IgD-negative memory B cell (primary cell): ENCODE results near the gene ESRP2. TPM values are rescaled to one million over a fixed set of nuclear protein-coding genes. Genes with fewer than 3 reads are reported as not detected.

ENCODE experiments used
- H3K27ac Mint-ChIP-seq, 3 donors: one replicate each; pipeline ENCODE4 v1.8.0; 2020 to 2022; ENCODE audit warnings: mild to moderate bottlenecking in 3 of 3, mixed read lengths in 3 of 3, moderate library complexity in 1 of 3
- H3K27me3 Mint-ChIP-seq: one replicate; pipeline ENCODE4 v1.8.0; 2021; ENCODE audit warnings: mixed read lengths
- H3K36me3 Mint-ChIP-seq: one replicate; pipeline ENCODE4 v1.8.0; 2020; ENCODE audit warnings: mild to moderate bottlenecking, mixed read lengths
- H3K4me1 Mint-ChIP-seq, 3 donors: one replicate each; pipeline ENCODE4 v1.8.0; 2020 to 2022; ENCODE audit warnings: mixed read lengths in 3 of 3, mild to moderate bottlenecking in 1 of 3
- H3K4me3 Mint-ChIP-seq, 4 donors: one replicate each; pipeline ENCODE4 v1.8.0; 2020 to 2022; ENCODE audit warnings: mild to moderate bottlenecking in 4 of 4, mixed read lengths in 4 of 4, moderate library complexity in 3 of 4
- H3K9me3 Mint-ChIP-seq, 3 donors: one replicate each; pipeline ENCODE4 v1.8.0; 2020 to 2021; ENCODE audit warnings: mixed read lengths in 3 of 3, mild to moderate bottlenecking in 1 of 3
- polyA plus RNA-seq: library from polyadenylated mRNA; unstranded; fragments of 300-500 nt; fragmentation: Illumina TruSeq; gene quantifications from one replicate; pipeline ENCODE4 v1.2.3, GENCODE V29; 2021

Gene ESRP2
- polyA plus RNA-seq, 1 donor from 2014 or later = 0.48 TPM

DNA sequence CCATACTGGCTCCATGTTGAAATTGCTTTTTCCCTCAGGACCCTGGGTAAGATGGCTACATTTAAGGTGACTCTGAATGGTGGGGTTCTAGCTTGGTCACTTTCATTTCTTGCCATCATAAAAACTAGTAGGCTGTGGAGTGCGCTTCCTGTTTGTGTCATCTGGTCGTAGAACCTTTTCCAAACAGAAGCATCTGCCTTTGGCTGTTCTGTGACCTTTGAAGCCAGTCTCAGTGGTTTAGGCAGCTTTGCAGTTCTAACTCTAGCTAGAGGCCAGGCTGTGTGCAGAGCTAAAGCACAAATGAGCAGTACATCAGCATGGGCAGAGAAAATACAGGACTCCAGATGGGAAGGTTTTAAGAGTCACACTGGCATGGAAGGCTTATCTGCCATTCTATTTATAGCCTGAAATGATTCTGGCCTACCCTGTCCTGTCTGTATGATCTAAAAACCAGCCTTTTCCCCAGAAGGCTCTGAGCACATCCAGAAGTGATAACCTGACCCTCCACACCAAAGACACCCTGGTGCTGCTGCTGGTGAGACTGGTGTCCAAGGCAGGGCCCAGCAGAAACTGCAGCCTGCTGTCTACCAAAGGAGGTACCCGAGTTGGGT lies 8.6 kb downstream of the ESRP2 start:
- no peaks in the 10 kb centered on the region for H3K36me3 Mint-ChIP-seq
- no peaks in the 10 kb centered on the region for H3K27me3 Mint-ChIP-seq
- peak overlapping the region in 1 of 3 donors; percentile 85 for H3K27ac Mint-ChIP-seq
- H3K9me3 Mint-ChIP-seq = no peaks in the 10 kb centered on the region
- H3K4me3 Mint-ChIP-seq = no peak overlapping the region
- H3K4me1 Mint-ChIP-seq = peaks cover 5 to 30% (median 24%) of the 10 kb centered on the region in 3 donors

DNA sequence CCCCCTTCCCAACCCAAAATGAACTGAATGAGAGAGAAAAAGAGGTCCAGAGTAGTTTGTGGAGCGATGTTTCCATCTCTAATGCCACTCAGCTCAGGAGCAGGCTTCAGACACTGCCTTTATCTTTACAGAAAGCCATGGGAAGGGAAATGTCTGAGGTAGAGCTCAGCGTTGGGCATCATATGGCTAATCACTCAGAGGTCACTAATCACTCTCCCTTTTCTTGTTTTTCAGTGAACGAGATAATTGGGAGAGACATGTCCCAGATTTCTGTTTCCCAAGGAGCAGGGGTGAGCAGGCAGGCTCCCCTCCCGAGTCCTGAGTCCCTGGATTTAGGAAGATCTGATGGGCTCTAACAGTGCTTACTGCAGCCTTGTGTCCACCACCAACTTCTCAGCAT lies 9.8 kb downstream of the ESRP2 start:
- Mint-ChIP-seq H3K27me3 (no peaks in the 10 kb centered on the region), H3K4me3 (no peak overlapping the region), H3K27ac (no peak overlapping the region), H3K4me1 (peaks cover 5 to 30% (median 24%) of the 10 kb centered on the region in 3 donors), H3K36me3 (no peaks in the 10 kb centered on the region), H3K9me3 (no peaks in the 10 kb centered on the region)

DNA sequence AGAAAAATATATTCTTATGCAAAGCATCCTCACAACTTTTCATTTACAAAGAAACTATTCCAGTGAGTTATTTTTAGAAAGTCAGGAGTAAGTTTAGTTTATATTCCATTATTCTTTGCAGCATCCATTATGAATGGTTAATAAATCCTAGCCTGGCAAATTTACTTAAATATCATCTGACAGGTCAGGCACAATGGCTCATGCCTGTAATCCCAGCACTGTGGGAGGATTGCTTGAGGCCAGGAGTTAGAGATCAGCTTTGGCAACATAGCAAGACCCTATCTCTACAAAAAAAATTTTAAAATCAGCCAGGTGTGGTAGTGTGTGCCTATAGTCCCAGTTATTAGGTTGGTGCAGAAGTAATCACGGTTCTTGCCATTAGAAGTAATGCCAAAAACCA lies 12.9 kb downstream of the ESRP2 start:
- peaks cover 5 to 21% (median 20%) of the 10 kb centered on the region in 3 donors for H3K4me1 Mint-ChIP-seq
- H3K9me3 Mint-ChIP-seq = no peaks in the 10 kb centered on the region
- H3K27me3 Mint-ChIP-seq = no peaks in the 10 kb centered on the region
- no peak overlapping the region for H3K4me3 Mint-ChIP-seq
- H3K27ac Mint-ChIP-seq = no peak overlapping the region
- no peaks in the 10 kb centered on the region for H3K36me3 Mint-ChIP-seq

DNA sequence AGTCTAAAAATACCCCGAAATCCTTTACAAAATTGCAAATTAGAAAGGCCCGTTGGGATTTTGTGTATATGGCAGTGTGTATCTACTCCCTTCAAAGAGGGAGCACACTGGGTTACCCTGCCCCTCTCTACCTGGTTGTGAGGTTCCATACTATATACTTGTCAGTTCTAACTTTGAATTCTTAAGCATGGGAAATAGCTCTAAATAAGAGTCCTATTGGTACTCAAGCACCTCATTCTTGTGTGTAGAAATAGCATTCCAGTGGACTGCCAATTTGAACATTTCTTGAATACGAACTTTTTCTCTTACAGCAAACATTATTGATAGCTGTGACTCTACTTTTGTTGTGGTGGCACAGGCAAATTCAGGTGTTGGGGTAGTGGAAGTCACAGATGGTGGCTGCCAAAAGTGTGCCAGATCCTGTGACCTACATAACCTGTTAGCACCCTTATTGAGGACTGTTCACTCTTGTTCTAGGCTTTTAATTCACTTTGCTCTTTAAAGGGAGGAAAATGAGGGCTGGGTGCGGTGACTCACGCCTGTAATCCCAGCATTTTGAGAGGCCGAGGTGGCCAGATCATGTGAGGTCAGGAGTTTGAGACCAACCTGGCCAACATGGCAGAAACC lies 16.1 kb downstream of the ESRP2 start:
- H3K4me1 Mint-ChIP-seq = peaks cover 0 to 5% (median 4%) of the 10 kb centered on the region in 3 donors
- no peaks in the 10 kb centered on the region for H3K9me3 Mint-ChIP-seq
- H3K4me3 Mint-ChIP-seq = no peak overlapping the region
- H3K27ac Mint-ChIP-seq = no peak overlapping the region
- no peaks in the 10 kb centered on the region for H3K27me3 Mint-ChIP-seq
- H3K36me3 Mint-ChIP-seq = no peaks in the 10 kb centered on the region

DNA sequence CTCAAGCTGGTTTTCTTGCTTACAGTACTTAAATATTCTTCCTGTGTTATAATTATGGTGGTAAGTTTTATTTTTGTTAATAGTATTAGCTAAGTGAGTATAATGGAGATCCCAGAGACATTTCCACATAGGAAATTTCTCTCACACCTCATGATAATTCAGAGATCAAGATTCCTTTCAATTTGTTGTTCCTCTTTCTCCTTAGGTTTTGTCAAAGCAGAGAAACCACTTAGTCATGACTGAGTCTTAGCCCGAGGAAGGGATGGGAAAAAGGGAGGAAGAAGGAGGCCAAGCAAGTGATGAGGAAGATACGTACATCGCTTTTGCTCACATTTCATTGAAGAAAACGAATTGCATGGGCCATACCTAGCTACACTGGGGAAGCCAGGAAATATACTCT lies 18.4 kb downstream of the ESRP2 start:
- Mint-ChIP-seq H3K27me3 (no peaks in the 10 kb centered on the region), H3K36me3 (no peaks in the 10 kb centered on the region), H3K4me3 (no peak overlapping the region), H3K4me1 (peaks cover 5 to 10% (median 6%) of the 10 kb centered on the region in 3 donors), H3K27ac (no peak overlapping the region), H3K9me3 (no peaks in the 10 kb centered on the region)

DNA sequence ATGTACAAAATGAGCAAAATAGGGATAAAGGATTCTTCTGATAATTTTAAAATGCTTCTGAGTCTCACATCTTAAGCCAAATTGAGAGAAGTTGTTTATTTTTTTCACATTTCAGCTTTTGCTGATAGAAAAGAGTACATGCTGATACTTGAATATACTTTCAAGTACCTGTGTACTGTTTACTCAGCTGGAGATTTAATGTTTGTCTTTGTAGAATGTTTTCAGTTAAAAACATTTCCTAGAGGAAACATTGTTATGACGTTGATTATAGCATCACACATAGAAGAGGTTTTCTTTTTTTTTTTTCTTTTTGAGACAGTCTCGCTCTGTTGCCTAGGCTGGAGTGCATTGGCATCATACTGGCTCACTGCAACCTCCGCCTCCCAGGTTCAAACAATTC lies 19.7 kb downstream of the ESRP2 start:
- H3K27ac Mint-ChIP-seq = peak overlapping the region in 1 of 3 donors; percentile 76
- H3K4me3 Mint-ChIP-seq = no peak overlapping the region
- peaks cover 6 to 10% (median 9%) of the 10 kb centered on the region in 3 donors for H3K4me1 Mint-ChIP-seq
- H3K36me3 Mint-ChIP-seq = no peaks in the 10 kb centered on the region
- H3K27me3 Mint-ChIP-seq = no peaks in the 10 kb centered on the region
- no peaks in the 10 kb centered on the region for H3K9me3 Mint-ChIP-seq

DNA sequence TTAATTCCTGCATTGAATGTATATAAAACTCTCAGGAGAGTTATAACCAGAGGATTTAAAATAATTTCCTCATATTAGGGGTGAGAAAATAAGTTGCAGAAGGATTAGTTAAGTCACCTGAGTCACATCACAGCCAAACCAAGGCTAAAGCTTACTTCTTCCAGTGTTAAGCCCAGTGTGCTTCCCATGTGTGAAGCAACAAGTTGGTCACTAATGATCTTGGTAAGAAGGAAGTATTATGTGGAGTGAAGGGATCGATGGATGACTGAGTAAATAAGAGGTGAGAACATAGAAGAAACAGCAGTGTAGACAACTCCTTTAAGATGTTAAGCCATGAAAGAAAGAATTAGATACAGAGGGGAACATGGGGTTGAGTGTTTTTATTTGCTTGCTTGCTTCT lies 20.6 kb downstream of the ESRP2 start:
- Mint-ChIP-seq H3K9me3 (no peaks in the 10 kb centered on the region), H3K4me3 (no peak overlapping the region), H3K27me3 (no peaks in the 10 kb centered on the region), H3K27ac (no peak overlapping the region), H3K36me3 (peaks cover 1% of the 10 kb centered on the region), H3K4me1 (peaks cover 9 to 10% (median 10%) of the 10 kb centered on the region in 3 donors)

DNA sequence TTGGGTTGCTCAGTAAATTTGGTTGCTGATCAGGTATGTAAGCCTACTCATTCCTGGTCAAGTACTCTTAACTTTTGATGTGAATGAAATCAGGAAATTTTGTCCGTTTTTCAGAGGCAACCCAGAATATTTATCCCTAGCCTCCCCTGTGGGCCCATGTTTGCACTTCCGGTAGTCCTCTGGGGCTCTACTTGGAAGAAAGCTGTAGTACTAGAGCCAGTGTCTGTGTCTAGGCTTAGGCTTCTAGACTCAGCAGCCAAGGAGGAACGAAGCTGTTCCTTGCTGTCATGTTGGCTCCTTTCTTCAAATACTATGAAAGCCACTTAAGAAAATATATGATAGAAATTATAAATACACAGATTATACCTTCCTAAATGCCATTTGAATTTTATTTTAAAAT lies 21.2 kb downstream of the ESRP2 start:
- Mint-ChIP-seq H3K27ac (peak overlapping the region in 2 of 3 donors; percentile 8 to 87), H3K9me3 (no peaks in the 10 kb centered on the region), H3K36me3 (peaks cover 1% of the 10 kb centered on the region), H3K4me1 (peaks cover 9 to 10% (median 10%) of the 10 kb centered on the region in 3 donors), H3K27me3 (no peaks in the 10 kb centered on the region), H3K4me3 (no peak overlapping the region)

DNA sequence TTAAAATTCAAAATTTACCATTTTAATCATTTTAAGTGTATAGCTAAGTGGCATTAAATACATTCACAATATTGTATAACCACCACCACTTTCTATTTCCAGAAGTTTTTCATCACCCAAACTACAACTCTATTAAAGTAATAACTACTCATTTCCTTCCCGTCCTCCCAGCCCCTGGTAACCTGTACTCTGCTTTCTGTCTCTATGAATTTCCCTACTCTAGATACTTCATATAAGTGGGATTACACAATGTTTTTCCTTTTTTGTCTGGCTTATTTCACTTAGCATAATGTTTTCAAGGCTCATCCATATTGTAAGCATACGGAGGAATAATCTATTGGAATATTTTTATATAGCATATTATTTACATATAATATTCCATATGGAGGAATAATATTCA lies 29.7 kb downstream of the ESRP2 start:
- Mint-ChIP-seq H3K4me1 (peaks cover 0 to 8% (median 1%) of the 10 kb centered on the region in 3 donors), H3K27ac (no peak overlapping the region), H3K27me3 (no peaks in the 10 kb centered on the region), H3K4me3 (no peak overlapping the region), H3K9me3 (no peaks in the 10 kb centered on the region), H3K36me3 (peaks cover 4% of the 10 kb centered on the region)

DNA sequence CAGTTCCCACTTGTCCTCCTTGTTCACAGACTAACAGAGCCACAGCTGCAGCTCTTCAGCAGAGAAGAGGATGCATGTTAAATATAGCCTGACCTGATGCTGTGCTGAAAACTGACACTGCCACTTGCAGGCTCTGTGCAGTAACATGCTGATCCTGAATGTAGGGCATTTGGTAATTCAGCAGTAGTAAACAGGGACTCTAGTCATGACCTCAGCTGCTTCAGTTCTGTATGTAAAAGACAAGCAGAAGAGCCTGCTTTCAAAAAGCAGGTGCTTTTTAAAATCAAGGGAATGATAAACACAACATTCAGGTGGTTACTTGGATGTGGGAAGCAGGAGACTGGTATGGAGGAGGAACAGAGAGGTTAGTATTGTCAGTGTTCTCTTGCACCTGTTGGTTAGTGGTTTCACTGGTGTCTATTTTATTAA lies 33.8 kb downstream of the ESRP2 start:
- H3K4me1 Mint-ChIP-seq = peaks cover 0 to 8% (median 2%) of the 10 kb centered on the region in 3 donors
- H3K27ac Mint-ChIP-seq = no peak overlapping the region
- H3K27me3 Mint-ChIP-seq = no peaks in the 10 kb centered on the region
- no peak overlapping the region for H3K4me3 Mint-ChIP-seq
- H3K36me3 Mint-ChIP-seq = peaks cover 4% of the 10 kb centered on the region
- H3K9me3 Mint-ChIP-seq = no peaks in the 10 kb centered on the region

DNA sequence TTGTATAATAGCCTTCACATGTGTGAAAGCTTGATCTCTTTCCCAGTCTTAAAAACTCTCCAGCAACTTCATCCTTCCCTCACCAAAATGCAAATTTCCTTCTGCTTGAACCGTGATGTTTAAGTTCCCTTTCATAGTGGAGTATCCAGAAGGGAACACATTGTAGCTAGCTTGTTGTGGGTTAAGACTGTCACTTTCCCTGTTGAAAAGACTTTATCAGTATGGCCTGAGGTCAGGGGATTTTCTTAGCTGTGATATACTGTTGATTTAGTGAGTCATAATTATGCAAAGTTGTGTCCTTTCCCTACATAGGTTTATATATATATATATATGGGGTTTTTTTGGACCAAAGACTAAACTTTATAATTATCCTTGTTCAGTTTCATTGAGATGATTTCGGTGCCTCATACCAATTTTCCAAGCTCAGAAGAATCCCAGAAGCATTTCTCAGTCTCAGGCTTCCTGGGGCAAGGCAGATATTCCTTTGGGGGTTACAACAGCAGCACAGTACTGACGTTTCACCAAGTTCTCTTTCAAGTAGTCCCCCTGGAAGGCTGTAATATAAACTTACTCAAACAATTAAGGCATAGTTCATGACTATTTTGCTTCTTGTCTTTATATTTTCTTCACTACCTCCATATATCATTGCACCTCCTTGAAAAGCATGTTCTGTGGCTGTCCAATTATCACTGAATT lies 35.7 kb downstream of the ESRP2 start:
- Mint-ChIP-seq H3K27me3 (no peaks in the 10 kb centered on the region), H3K4me3 (no peak overlapping the region), H3K27ac (no peak overlapping the region), H3K9me3 (no peaks in the 10 kb centered on the region), H3K4me1 (peaks cover 0 to 6% (median 2%) of the 10 kb centered on the region in 3 donors), H3K36me3 (peaks cover 2% of the 10 kb centered on the region)

DNA sequence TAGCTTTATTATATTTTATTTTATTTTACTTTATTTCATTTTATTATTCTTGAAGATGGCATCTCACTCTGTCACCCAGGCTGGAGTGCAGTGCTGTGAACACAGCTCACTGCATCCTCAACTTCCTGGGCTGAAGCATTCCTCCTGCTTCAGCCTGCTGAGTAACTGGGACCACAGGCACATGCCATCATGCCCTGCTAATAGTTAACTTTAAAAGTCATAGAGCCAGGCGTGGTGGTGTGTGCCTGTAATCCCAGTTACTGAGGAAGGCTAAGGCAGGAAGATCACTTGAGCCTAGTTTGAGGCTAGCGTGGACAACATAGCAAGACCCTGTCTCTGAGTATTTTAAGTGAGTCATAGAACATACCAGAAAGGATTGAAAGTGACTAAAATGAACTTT lies 38.7 kb downstream of the ESRP2 start:
- Mint-ChIP-seq H3K27me3 (no peaks in the 10 kb centered on the region), H3K36me3 (peaks cover 2% of the 10 kb centered on the region), H3K9me3 (no peaks in the 10 kb centered on the region), H3K4me3 (no peak overlapping the region), H3K4me1 (peaks cover 0 to 5% (median 2%) of the 10 kb centered on the region in 3 donors), H3K27ac (no peak overlapping the region)

DNA sequence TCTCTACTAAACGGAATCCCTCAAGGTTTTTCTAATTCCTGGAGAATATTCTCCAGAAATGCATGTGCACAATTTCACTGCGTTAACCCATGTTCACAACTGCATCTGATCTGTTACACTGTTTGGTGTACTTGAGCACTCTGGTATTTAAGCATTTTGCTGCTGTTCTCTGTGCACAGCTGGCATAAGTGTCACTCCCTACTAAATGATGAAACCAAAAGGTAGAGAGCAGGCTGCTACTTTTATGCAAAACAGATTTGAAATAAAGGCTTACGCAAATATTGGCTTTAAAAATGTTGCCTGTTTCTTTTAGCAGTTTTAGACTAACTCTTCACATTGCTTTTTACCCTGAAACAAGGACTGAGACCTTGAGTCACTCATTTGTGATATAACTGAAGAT lies 41.7 kb downstream of the ESRP2 start:
- H3K4me3 Mint-ChIP-seq = no peak overlapping the region
- peak overlapping the region in 1 of 3 donors; percentile 5 for H3K27ac Mint-ChIP-seq
- peaks cover 6% of the 10 kb centered on the region for H3K36me3 Mint-ChIP-seq
- H3K4me1 Mint-ChIP-seq = peaks cover 0 to 1% (median 0%) of the 10 kb centered on the region in 3 donors
- no peaks in the 10 kb centered on the region for H3K27me3 Mint-ChIP-seq
- no peaks in the 10 kb centered on the region for H3K9me3 Mint-ChIP-seq

DNA sequence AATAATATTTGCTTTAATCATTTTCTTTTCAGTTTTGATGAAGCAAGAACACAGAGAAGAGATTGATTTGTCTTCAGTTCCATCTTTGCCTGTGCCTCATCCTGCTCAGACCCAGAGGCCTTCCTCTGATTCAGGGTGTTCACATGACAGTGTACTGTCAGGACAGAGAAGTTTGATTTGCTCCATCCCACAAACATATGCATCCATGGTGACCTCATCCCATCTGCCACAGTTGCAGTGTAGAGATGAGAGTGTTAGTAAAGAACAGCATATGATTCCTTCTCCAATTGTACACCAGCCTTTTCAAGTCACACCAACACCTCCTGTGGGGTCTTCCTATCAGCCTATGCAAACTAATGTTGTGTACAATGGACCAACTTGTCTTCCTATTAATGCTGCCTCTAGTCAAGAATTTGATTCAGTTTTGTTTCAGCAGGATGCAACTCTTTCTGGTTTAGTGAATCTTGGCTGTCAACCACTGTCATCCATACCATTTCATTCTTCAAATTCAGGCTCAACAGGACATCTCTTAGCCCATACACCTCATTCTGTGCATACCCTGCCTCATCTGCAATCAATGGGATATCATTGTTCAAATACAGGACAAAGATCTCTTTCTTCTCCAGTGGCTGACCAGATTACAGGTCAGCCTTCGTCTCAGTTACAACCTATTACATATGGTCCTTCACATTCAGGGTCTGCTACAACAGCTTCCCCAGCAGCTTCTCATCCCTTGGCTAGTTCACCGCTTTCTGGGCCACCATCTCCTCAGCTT lies 45.0 kb downstream of the ESRP2 start:
- H3K27me3 Mint-ChIP-seq = no peaks in the 10 kb centered on the region
- no peak overlapping the region for H3K27ac Mint-ChIP-seq
- no peaks in the 10 kb centered on the region for H3K9me3 Mint-ChIP-seq
- no peak overlapping the region for H3K4me3 Mint-ChIP-seq
- peaks cover 0 to 1% (median 0%) of the 10 kb centered on the region in 3 donors for H3K4me1 Mint-ChIP-seq
- peaks cover 7% of the 10 kb centered on the region for H3K36me3 Mint-ChIP-seq

DNA sequence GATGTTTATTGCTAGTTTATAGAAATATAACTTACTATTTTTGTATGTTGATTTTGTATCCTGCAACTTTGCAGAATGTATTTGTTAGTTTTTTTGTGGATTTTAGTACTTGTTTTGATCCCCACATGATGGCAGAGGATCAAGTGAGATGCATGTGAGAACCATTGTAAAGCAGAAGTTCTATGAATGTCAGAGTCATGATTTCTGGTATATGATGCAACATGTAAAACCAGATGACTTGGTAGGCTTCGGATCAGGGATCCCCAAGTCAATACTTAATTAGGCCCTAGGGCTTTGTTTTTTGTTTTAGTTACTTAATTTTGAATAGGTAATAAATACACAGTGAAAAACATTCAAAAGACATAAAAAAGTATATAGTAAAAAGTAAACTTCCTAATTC lies 45.8 kb downstream of the ESRP2 start:
- Mint-ChIP-seq H3K27ac (no peak overlapping the region), H3K9me3 (no peaks in the 10 kb centered on the region), H3K4me3 (no peak overlapping the region), H3K36me3 (peaks cover 7% of the 10 kb centered on the region), H3K27me3 (no peaks in the 10 kb centered on the region), H3K4me1 (peaks cover 0 to 1% (median 0%) of the 10 kb centered on the region in 3 donors)
